Cortex of kidney (tissue), 1 donor: Measurements from ENCODE around the gene KIR3DL2.
"Not testable (repeated sequence)": the region's sequence is repeated elsewhere in the genome, so short reads cannot be mapped to it uniquely, and the experiment has no call there.

Experiments
- DNase-seq: peaks from one replicate; lab custom pipeline; 2025; lab: John Stamatoyannopoulos, UW

The KIR3DL2 gene

DNA sequence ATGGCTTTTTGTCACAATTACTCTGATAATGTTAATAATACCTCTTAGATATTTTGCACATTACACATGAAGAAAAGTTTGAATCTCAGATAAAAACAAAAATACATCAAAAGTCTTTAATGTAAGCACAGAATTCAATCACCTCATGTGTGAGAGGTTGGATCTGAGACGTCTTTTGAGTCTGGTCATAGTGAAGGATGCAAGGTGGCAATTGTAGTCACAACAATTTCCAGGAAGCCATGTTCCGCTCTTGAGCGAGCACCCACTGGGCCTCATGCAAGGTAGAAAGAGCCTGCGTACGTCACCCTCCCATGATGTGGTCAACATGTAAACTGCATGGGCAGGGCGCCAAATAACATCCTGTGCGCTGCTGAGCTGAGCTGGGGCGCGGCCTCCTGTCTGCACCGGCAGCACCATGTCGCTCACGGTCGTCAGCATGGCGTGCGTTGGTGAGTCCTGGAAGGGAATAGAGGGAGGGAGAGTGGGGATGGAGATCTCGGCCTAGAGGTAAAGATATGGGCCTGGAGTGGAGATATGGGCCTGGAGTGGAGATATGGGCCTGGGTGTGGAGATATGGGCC is at the start of gene KIR3DL2:
Gene KIR3DL2, plus strand, starts transcription at position 383 of the 580 bp plus-strand sequence. Its CDS starts 33 bp downstream, at position 416.
- not testable (repeated sequence) for DNase-seq

DNA sequence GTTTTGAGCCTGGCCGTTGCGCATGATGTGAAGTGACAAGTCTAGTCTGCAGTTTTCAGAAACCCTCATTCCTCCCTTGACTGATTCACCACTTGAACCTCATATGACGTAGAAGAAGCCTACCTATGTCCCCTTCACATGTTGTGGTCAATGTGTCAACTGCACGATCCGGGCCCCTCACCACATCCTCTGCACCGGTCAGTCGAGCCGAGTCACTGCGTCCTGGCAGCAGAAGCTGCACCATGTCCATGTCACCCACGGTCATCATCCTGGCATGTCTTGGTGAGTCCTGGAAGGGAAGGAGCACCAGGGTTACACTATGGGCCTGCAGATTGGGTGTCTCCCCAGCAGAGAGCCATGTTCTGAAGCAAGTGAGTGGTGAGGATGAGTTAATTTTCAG is 46.8 kb upstream of the KIR3DL2 start, which contains the start of gene KIR2DL4:
Gene KIR2DL4, plus strand, starts transcription at position 201 of the 400 bp plus-strand sequence. Its CDS starts 42 bp downstream, at position 243.
- no peak for DNase-seq

DNA sequence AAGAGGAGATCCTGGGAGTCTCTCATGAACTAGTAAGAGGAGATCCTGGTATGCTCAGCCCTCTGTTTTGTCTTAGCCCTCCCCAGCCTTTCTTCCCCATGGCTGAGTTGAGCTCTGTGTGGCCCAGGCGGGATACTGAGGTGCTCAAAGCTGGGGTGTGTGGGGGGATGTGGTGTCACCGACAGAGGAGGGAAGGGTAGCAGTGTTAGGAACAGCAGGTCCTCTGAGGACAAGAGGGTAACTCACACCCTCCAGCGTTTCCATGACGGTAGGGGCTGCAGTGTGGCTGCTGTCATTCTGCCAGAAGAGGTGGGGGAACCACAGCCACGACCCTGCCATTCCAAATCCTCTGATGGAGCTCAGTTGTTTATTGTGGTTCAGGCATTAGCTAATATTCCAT is 46.1 kb upstream of the KIR3DL2 start:
- DNase-seq: no peak

DNA sequence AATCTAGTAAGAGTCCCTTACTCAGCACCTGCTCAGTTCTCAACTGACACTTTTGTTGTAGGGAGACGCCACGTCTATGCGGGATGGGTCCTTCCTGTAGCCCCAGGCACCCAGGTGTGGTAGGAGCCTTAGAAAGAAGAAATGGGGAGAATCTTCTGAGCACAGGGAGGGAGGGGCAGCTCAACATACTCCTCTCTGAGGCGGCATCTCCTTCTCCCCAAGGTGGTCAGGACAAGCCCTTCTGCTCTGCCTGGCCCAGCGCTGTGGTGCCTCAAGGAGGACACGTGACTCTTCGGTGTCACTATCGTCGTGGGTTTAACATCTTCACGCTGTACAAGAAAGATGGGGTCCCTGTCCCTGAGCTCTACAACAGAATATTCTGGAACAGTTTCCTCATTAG is 45.7 kb upstream of the KIR3DL2 start:
- no peak for DNase-seq

DNA sequence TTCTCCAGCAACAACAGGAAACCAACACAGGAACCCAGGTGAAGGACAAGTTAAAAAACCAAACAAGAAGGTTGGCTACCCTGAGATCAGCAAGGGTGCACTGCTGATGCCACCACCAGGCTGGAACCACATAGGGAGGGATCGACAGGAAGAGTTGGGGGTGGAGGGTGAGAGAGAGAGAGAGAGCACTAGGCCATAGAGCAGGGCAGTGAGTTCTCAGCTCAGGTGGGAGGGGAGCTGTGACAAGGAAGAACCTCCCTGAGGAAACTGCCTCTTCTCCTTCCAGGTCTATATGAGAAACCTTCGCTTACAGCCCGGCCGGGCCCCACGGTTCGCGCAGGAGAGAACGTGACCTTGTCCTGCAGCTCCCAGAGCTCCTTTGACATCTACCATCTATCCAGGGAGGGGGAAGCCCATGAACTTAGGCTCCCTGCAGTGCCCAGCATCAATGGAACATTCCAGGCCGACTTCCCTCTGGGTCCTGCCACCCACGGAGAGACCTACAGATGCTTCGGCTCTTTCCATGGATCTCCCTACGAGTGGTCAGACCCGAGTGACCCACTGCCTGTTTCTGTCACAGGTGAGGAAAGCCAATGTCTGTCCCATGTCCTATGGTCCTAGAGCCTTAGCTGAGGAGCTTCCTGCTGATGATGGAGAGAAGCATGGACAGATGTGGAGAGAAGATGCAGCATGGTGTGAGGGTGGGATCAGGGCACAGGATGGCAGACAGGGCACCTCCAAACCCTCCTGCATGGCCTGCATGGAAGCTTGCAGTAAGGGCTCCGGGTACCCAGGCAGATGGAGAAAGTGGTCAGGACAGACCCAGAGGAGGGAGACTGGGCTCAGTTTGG is 44.4 kb upstream of the KIR3DL2 start:
- DNase-seq: no peak

DNA sequence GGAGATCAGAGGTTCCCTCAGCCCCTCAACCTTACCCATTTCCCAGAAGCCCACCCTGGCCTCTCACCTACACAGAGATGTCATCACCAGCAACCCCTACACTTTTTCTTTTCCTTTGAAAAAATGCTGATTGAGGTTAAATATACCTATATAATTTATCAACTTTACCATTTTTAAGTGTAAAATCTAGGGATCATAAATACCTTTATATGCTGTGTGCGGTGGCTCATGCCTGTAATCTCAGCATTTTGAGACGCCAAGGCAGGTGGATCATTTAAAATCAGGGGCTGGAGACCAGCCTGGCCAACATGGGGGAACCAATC is 43.8 kb upstream of the KIR3DL2 start:
- DNase-seq: no peak

DNA sequence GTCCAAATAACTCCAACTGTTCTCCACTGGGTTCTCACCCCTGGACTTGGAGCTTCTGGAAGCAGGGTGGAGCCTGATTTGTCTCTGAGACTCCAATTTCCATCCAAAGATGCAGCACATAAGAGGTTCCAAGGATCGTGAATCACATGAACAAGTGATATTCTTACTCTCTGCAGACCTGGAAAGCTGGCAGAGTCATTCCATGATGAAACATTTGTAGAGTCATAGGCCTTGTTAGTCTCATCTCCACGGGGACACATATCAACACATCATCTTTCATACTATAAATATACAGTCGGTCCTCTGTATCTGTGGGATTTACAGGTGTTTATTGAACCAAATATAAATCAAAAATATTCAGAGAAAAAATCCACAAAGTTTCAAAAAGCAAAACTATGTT is 35.7 kb upstream of the KIR3DL2 start:
- DNase-seq: not testable (repeated sequence)

DNA sequence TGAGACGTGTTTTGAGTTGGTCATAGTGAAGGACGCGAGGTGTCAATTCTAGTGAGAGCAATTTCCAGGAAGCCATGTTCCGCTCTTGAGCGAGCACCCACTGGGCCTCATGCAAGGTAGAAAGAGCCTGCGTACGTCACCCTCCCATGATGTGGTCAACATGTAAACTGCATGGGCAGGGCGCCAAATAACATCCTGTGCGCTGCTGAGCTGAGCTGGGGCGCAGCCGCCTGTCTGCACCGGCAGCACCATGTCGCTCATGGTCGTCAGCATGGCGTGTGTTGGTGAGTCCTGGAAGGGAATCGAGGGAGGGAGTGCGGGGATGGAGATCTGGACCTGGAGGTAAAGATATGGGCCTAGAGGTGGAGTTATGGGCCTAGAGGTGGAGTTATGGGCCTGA is 34.0 kb upstream of the KIR3DL2 start, which contains the start of gene KIR3DL1:
Gene KIR3DL1, plus strand, starts transcription at position 218 of the 400 bp plus-strand sequence.
- DNase-seq: not testable (repeated sequence)

DNA sequence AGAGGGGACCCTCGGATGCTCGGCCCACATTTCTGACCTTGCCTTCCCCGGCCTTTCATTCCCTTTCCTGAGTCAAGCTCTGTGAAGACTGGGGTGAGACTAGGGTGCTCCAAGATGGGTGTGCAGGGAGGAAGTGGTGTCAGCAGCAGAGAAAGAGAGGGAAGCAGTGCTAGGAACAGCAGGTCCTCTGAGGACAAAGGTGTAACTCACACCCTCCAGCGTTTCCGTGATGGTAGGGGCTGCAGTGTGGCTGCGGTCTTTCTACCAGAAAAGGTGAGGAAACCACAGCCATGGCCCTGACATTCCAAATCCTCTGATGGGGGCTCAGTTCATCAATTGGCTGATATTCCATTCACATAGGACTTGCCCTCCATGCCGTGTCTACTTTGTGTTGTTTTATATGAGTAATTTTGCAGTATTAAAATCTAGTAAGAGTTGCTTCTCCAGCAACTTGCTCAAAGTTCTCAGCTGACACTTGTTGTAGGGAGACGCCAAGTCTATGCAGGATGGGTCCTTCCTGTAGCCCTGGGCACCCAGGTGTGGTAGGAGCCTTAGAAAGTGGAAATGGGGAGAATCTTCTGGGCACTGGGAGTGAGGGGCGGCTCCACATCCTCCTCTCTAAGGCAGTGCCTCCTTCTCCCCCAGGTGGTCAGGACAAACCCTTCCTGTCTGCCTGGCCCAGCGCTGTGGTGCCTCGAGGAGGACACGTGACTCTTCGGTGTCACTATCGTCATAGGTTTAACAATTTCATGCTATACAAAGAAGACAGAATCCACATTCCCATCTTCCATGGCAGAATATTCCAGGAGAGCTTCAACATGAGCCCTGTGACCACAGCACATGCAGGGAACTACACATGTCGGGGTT is 32.3 kb upstream of the KIR3DL2 start:
- no peak for DNase-seq

DNA sequence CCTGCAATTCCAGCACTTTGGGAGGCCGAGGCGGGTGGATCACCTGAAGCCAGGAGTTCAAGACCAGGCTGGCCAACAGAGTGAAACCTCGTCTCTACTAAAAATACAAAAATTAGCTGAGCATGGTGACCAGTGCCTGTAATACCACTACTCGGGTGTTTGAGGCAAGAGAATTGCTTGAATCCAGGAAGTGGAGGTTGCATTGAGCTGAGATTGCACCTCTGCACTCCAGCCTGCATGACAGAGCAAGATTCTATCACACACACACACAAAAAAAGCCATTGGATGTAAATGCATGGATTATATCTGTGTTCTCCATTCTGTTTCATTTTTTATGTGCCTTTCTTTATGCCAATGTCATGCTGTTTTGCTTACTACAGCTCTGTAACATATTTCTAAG is 25.8 kb upstream of the KIR3DL2 start:
- not testable (repeated sequence) for DNase-seq

DNA sequence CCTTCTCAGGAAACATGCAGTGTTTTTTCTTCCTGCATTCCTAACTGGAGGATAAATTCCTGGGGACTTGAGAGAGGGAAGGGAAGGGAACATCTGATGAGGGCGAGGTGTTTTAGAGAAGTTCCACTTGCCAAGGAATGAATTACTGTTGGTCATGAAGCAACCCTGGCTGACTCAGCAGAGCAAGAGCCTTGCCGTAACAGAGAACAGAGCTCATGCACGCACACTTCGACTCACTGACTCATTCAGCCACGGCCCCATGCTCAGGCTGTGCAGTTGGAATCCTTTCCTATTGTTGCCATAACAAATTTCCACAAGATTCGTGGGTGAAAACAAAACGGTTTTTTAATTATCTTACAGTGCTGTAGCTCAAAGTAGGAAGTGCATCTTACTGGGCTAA is 24.9 kb upstream of the KIR3DL2 start:
- not testable (repeated sequence) for DNase-seq

DNA sequence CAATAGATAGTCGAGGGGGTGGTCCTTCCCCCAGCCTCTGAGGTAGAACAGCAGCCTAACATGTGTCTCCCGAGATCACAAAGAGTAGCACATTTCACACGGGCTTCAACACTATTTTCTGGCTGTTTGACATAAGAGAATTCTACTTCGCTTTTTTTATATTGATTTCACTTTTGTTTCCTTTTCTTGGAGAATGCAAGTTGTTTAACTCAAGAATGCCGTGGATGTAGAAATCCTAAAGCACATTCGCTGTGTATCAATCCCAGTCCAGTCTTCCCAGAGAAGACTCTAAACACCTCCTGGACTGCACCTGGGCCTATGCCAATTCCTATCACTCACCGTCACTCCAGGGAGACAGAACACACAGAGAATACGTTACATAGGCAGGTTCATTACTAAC is 22.2 kb upstream of the KIR3DL2 start:
- DNase-seq: not testable (repeated sequence)

DNA sequence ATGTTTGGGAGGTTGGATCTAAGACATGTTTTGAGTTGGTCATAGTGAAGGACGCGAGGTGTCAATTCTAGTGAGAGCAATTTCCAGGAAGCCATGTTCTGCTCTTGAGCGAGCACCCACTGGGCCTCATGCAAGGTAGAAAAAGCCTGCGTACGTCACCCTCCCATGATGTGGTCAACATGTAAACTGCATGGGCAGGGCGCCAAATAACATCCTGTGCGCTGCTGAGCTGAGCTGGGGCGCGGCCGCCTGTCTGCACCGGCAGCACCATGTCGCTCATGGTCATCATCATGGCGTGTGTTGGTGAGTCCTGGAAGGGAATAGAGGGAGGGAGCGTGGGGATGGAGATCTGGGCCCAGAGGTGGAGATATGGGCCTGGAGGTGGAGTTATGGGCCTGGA is 17.7 kb upstream of the KIR3DL2 start, which contains the start of gene KIR2DS4:
Gene KIR2DS4, plus strand, starts transcription at position 181 of the 400 bp plus-strand sequence.
- DNase-seq: not testable (repeated sequence)

DNA sequence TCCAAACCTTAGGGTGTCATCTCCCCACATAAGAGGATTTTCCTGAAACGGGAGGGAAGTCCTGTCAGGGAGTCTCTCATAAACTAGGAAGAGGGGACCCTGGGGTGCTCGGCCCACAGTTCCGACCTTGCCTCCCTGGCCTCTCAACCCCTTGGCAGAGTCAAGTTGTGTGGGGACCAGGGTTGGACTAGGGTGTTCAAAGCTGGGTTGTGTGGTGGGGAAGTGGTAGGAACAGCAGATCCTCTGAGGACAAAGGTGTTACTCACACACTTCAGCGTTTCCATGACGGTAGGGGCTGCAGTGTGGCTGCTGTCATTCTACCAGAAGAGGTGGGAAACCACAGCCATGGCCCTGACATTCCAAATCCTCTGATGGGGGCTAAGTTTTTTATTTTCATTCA is 15.1 kb upstream of the KIR3DL2 start:
- DNase-seq: not testable (repeated sequence)

DNA sequence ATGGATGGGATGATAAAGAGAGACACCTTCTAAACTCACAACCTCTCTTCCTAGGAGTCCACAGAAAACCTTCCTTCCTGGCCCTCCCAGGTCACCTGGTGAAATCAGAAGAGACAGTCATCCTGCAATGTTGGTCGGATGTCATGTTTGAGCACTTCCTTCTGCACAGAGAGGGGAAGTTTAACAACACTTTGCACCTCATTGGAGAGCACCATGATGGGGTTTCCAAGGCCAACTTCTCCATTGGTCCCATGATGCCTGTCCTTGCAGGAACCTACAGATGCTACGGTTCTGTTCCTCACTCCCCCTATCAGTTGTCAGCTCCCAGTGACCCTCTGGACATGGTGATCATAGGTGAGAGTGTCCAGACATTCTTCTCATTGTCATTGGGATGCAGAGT is 12.7 kb upstream of the KIR3DL2 start:
- DNase-seq: not testable (repeated sequence)

DNA sequence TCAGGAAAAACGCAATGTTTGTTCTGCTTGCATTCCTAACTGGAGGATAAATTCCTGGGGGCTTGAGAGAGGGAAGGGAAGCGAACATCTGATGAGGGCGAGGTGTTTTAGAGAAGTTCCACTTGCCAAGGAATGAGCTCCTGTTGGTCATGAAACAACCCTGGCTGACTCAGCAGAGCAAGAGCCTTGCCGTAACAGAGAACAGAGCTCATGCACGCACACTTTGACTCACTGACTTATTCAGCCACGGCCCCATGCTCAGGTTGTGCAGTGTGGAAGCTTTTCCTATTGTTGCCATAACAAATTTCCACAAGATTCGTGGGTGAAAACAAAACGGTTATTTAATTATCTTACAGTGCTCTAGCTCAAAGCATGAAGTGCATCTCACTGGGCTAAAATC is 7.1 kb upstream of the KIR3DL2 start:
- DNase-seq: not testable (repeated sequence)

DNA sequence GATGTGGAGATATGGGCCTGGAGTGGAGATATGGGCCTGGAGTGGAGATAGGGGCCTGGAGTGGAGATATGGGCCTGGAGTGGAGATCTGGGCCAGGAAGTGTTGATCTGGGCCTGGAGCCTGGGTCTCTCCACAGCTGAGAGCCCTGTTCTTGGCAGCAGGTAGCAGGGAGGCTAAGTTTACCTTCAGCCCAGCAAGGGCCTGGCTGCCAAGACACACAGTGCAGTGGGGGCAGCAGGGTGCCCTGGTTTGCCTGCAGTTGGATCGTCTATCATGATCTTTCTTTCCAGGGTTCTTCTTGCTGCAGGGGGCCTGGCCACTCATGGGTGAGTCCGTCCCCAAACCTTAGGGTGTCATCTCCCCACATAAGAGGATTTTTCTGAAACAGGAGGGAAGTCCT is 687 bp downstream of the KIR3DL2 start:
- DNase-seq: no peak

DNA sequence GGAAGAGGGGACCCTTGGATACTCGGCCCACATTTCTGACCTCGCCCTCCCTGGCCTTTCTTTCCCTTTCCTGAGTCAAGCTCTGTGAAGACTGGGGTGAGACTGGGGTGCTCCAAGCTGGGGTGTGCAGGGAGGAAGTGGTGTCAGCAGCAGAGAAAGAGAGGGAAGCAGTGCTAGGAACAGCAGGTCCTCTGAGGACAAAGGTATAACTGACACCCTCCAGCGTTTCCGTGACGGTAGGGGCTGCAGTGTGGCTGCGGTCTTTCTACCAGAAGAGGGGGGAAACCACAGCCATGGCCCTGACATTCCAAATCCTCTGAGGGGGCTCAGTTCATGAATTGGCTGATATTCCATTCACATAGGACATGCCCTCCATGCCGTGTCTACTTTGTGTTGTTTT is 1.1 kb downstream of the KIR3DL2 start:
- no peak for DNase-seq

DNA sequence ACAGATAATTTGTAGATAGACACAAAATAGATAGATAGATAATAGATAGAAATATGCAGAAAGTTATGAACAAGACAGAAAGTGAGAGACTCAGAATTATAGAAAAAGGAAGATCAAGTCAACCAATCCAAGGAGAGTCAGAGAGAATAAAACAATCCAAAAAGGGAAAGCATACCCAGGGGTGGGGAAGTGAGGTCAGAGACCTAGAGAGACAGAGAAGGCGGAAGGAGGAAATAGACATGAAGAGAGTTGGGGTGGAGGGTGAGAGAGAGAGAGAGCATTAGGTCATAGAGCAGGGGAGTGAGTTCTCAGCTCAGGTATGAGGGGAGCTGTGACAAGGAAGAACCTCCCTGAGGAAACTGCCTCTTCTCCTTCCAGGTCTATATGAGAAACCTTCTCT is 5.0 kb downstream of the KIR3DL2 start:
- DNase-seq: not testable (repeated sequence)

DNA sequence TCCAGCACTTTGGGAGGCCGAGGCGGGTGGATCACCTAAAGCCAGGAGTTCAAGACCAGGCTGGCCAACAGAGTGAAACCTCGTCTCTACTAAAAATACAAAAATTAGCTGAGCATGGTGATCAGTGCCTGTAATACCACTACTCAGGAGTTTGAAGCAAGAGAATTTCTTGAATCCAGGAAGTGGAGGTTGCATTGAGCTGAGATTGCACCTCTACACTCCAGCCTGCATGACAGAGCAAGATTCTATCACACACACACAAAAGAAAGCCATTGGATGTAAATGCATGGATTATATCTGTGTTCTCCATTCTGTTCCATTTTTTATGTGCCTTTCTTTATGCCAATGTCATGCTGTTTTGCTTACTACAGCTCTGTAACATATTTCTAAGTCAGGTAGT is 8.2 kb downstream of the KIR3DL2 start:
- DNase-seq: not testable (repeated sequence)

DNA sequence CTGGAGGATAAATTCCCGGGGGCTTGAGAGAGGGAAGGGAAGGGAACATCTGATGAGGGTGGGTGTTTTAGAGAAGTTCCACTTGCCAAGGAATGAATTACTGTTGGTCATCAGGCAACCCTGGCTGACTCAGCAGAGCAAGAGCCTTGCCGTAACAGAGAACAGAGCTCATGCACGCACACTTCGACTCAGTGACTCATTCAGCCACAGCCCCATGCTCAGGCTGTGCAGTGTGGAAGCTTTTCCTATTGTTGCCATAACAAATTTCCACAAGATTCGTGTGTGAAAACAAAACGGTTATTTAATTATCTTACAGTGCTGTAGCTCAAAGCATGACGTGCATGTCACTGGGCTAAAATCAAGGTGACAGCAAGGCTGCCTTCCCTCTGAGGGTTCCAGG is 9.2 kb downstream of the KIR3DL2 start:
- DNase-seq: not testable (repeated sequence)

DNA sequence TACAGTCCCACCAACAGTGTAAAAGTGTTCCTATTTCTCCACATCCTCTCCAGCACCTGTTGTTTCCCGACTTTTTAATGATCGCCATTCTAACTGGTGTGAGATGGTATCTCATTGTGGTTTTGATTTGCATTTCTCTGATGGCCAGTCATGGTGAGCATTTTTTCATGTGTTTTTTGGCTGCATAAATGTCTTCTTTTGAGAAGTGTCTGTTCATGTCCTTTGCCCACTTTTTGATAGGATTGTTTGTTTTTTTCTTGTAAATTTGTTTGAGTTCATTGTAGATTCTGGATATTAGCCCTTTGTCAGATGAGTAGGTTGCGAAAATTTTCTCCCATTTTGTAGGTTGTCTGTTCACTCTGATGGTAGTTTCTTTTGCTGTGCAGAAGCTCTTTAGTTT is 13.2 kb downstream of the KIR3DL2 start:
- not testable (repeated sequence) for DNase-seq
